OCI-LY7 (cell line): ENCODE results near the gene CCDC73. TPM values are rescaled to one million over a fixed set of nuclear protein-coding genes. Genes with fewer than 3 reads are reported as not detected.

ENCODE experiments used
- BruUV-seq: library from RNA; stranded (reverse); fragments of 400-500 nt; replicated peaks from 2 replicates; lab custom pipeline; 2021; lab: Mats Ljungman, UMichigan
- CTCF ChIA-PET: fragments of 300-600 bp; sonication (Branson Sonifier 250); formaldehyde crosslinking; loops from one replicate; lab custom pipeline; 2022; ENCODE audit warnings: antibody characterized with exemption; ENCODE audit not compliant: unreplicated experiment; lab: Charles Lee
- POLR2A ChIA-PET: fragments of 300-600 bp; sonication (Branson Sonifier 250); formaldehyde crosslinking; loops from one replicate; lab custom pipeline; 2022; ENCODE audit warnings: antibody characterized with exemption; lab: Charles Lee
- DNase-seq: peaks from one replicate; pipeline ENCODE4 v3.0.0-alpha.2; 2015; ENCODE audit warnings: low spot score
- H2AFZ ChIP-seq: fragments of 200-600 bp; sonication (generic), shearing (Covaris generic); 2 replicates; pipeline ENCODE4 v1.6.1; 2014; ENCODE audit warnings: mild to moderate bottlenecking, antibody characterized with exemption, low read length, moderate library complexity
- H3K27ac ChIP-seq: fragments of 200-600 bp; sonication (generic); 2 replicates; pipeline ENCODE4 v1.5.1; 2014; ENCODE audit warnings: mixed run types, low read depth, mild to moderate bottlenecking, moderate library complexity, low read length, inconsistent platforms; ENCODE audit not compliant: poor library complexity, severe bottlenecking
- H3K36me3 ChIP-seq: fragments of 200-600 bp; sonication (generic); 2 replicates; pipeline ENCODE4 v1.6.1; 2014; ENCODE audit warnings: mild to moderate bottlenecking, antibody characterized with exemption, low read length, moderate library complexity, mixed read lengths; ENCODE audit not compliant: insufficient read depth
- H3K4me1 ChIP-seq: fragments of 200-600 bp; sonication (generic); 2 replicates; pipeline ENCODE4 v1.5.1; 2014; ENCODE audit warnings: mild to moderate bottlenecking, low read length; ENCODE audit not compliant: insufficient read depth, poor library complexity, severe bottlenecking
- H3K4me2 ChIP-seq: fragments of 200-600 bp; sonication (generic); 2 replicates; pipeline ENCODE4 v1.6.1; 2014; ENCODE audit warnings: mild to moderate bottlenecking, low read length
- H3K4me3 ChIP-seq: fragments of 200-600 bp; sonication (generic); 2 replicates; pipeline ENCODE4 v1.5.1; 2014; ENCODE audit warnings: mild to moderate bottlenecking, low read depth, low read length; ENCODE audit not compliant: poor library complexity, severe bottlenecking
- H3K79me2 ChIP-seq: fragments of 200-600 bp; sonication (generic); 2 replicates; pipeline ENCODE4 v1.6.1; 2016; ENCODE audit warnings: low read depth, mild to moderate bottlenecking, low read length, moderate library complexity, mixed read lengths; ENCODE audit not compliant: insufficient read depth
- H3K9me2 ChIP-seq: fragments of 200-600 bp; sonication (generic); 2 replicates; pipeline ENCODE4 v1.6.1; 2016; ENCODE audit warnings: mild to moderate bottlenecking, low read length, mixed read lengths; ENCODE audit not compliant: insufficient read depth
- H3K9me3 ChIP-seq: fragments of 200-600 bp; sonication (generic); 2 replicates; pipeline ENCODE4 v1.6.1; 2014; ENCODE audit warnings: mild to moderate bottlenecking, mixed run types, low read length, mixed read lengths
- H4K20me1 ChIP-seq: fragments of 200-600 bp; sonication (generic); 2 replicates; pipeline ENCODE4 v1.6.1; 2014; ENCODE audit warnings: mild to moderate bottlenecking, antibody characterized with exemption, low read length, moderate library complexity, mixed read lengths; ENCODE audit not compliant: insufficient read depth
- EZH2phosphoT487 ChIP-seq: fragments of 200-600 bp; sonication (generic); IDR thresholded peaks from 2 replicates; pipeline ENCODE4 v1.6.1; 2018; ENCODE audit warnings: low read depth, borderline replicate concordance, mild to moderate bottlenecking, mixed run types, antibody characterized with exemption, low read length, moderate library complexity, mixed read lengths
- intact Hi-C: fragments of 100-400 bp; cut with micrococcal nuclease; formaldehyde crosslinking; loops from one replicate; pipeline ENCODE4 v1.10.0; 2022; ENCODE audit not compliant: unreplicated experiment
- total RNA-seq, 2 experiments: library from RNA; depleted of rRNA in 1 of 2; stranded (reverse); fragments of >200 nt in 1 of 2; shearing (Covaris generic) in 1 of 2; gene quantifications; 2 replicates each; pipeline ENCODE4 v1.2.3, GENCODE V29; 2014 to 2022
- TF ChIP-seq, protein P1 (sequence below): fragments of 200-600 bp; sonication (generic); conservative IDR thresholded peaks from 2 replicates; pipeline ENCODE4 v1.5.1; 2014; ENCODE audit warnings: mild to moderate bottlenecking, antibody characterized with exemption, low read length, moderate library complexity, mixed read lengths

CCDC73 gene
- total RNA-seq, 2 experiments from 2014 or later, result not detected

GRCh38 chr11:32658639-32659406, 135.6 kb downstream of the CCDC73 start:
- Histone ChIP-seq H3K9me2 (no peaks in the 10 kb centered on the region), H3K4me3 (no peak overlapping the region), H3K9me3 (no peaks in the 10 kb centered on the region), H3K27ac (no peak overlapping the region), H4K20me1 (no peaks in the 10 kb centered on the region), H3K4me2 (no peak overlapping the region), H3K79me2 (no peaks in the 10 kb centered on the region), H2AFZ (no peak overlapping the region), H3K4me1 (no peaks in the 10 kb centered on the region), H3K36me3 (no peaks in the 10 kb centered on the region)
- intact Hi-C loops, result no loop called here
- ChIA-PET POLR2A (interaction anchor here (0.9 to 1.4 kb wide), 2 partner anchors 11 to 24 kb away, joined by 3 to 7 read pairs; no protein-coding TSS in a partner anchor), CTCF (no interaction called here)
- no TSS peak for BruUV-seq
- no peak for DNase-seq
- TF ChIP-seq, protein P1, sequence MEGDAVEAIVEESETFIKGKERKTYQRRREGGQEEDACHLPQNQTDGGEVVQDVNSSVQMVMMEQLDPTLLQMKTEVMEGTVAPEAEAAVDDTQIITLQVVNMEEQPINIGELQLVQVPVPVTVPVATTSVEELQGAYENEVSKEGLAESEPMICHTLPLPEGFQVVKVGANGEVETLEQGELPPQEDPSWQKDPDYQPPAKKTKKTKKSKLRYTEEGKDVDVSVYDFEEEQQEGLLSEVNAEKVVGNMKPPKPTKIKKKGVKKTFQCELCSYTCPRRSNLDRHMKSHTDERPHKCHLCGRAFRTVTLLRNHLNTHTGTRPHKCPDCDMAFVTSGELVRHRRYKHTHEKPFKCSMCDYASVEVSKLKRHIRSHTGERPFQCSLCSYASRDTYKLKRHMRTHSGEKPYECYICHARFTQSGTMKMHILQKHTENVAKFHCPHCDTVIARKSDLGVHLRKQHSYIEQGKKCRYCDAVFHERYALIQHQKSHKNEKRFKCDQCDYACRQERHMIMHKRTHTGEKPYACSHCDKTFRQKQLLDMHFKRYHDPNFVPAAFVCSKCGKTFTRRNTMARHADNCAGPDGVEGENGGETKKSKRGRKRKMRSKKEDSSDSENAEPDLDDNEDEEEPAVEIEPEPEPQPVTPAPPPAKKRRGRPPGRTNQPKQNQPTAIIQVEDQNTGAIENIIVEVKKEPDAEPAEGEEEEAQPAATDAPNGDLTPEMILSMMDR, result no peak
- no peak for TF ChIP-seq EZH2phosphoT487

- H3K79me2 ChIP-seq, result no peaks in the 10 kb centered on the region
- ChIA-PET CTCF (no interaction called here), POLR2A (interaction anchor here (0.7 to 1.3 kb wide), 4 partner anchors 9 to 250 kb away, joined by 3 to 4 read pairs (median 3); no protein-coding TSS in a partner anchor)
- H3K4me1 ChIP-seq, result no peaks in the 10 kb centered on the region
- H4K20me1 ChIP-seq, result no peaks in the 10 kb centered on the region
- H2AFZ ChIP-seq, result no peak overlapping the region
- no peak for TF ChIP-seq EZH2phosphoT487
- TF ChIP-seq, protein P1, result no peak
- no peaks in the 10 kb centered on the region for H3K9me3 ChIP-seq
- DNase-seq, result no peak
- intact Hi-C loops, result no loop called here
- BruUV-seq, result no TSS peak
- H3K4me2 ChIP-seq, result no peak overlapping the region
- no peaks in the 10 kb centered on the region for H3K9me2 ChIP-seq
- H3K36me3 ChIP-seq, result no peaks in the 10 kb centered on the region
- no peak overlapping the region for H3K4me3 ChIP-seq
- no peak overlapping the region for H3K27ac ChIP-seq
Measured at GRCh38 chr11:32643526-32643925, 150.9 kb downstream of the CCDC73 start.

DNA sequence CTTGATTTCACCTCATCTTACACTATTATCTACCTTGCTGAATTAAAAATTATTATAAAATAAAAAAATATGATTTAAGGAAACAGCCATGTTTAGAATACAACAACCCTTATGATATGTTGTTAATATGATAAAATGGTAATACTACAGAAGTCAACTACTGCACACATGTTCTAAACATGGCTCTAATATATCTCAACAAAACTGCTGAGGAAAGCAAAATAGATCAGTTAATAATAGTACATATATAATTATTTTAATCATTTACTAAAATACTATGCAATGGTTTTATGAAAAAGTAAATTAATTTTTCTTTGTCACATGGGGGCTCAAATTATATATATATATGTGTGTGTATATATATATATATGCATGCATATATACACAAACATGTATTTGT, 153.1 kb downstream of the CCDC73 start:
- Histone ChIP-seq H3K79me2 (no peaks in the 10 kb centered on the region), H3K27ac (no peak overlapping the region), H3K4me1 (no peaks in the 10 kb centered on the region), H3K9me2 (no peaks in the 10 kb centered on the region), H3K36me3 (no peaks in the 10 kb centered on the region), H3K9me3 (no peaks in the 10 kb centered on the region), H4K20me1 (no peaks in the 10 kb centered on the region), H2AFZ (no peak overlapping the region), H3K4me3 (no peak overlapping the region), H3K4me2 (no peak overlapping the region)
- intact Hi-C loops, result no loop called here
- CTCF ChIA-PET, result no interaction called here
- TF ChIP-seq, protein P1, result no peak
- no peak for TF ChIP-seq EZH2phosphoT487
- no TSS peak for BruUV-seq
- DNase-seq, result no peak
- POLR2A ChIA-PET, result interaction anchor here (0.5 to 0.6 kb wide), 2 partner anchors 58 to 96 kb away, joined by 3 to 4 read pairs; no protein-coding TSS in a partner anchor
